Neural progenitor cell (in vitro differentiated cells): ENCODE results near the gene PAQR3. TPM values are rescaled to one million over a fixed set of nuclear protein-coding genes. Genes with fewer than 3 reads are reported as not detected.

Source experiments
- DNase-seq: peaks from one replicate; pipeline ENCODE4 v3.0.0-alpha.2; 2016; ENCODE audit warnings: low spot score
- H2AFZ ChIP-seq: fragments of 200-600 bp; sonication (generic); replicated peaks from 2 replicates; pipeline ENCODE4 v1.6.1; 2016; ENCODE audit warnings: antibody characterized with exemption
- H3F3A ChIP-seq: fragments of 200-600 bp; sonication (generic); 2 replicates; pipeline ENCODE4 v1.6.1; 2016; ENCODE audit warnings: antibody characterized with exemption, low read depth
- H3K27ac ChIP-seq: fragments of 200-600 bp; sonication (generic); 2 replicates; pipeline ENCODE4 v1.5.1; 2016; ENCODE audit warnings: mild to moderate bottlenecking
- H3K27me3 ChIP-seq: fragments of 200-600 bp; sonication (generic); 2 replicates; pipeline ENCODE4 v1.6.1; 2016; ENCODE audit warnings: mild to moderate bottlenecking, moderate library complexity
- H3K36me3 ChIP-seq: fragments of 200-600 bp; sonication (generic); 2 replicates; pipeline ENCODE4 v1.5.1; 2016
- H3K4me1 ChIP-seq: fragments of 200-600 bp; sonication (generic); 2 replicates; pipeline ENCODE4 v1.6.1; 2016; ENCODE audit warnings: mixed run types
- H3K4me2 ChIP-seq: fragments of 200-600 bp; sonication (generic); 2 replicates; pipeline ENCODE4 v1.6.1; 2016
- H3K4me3 ChIP-seq: fragments of 200-600 bp; sonication (generic); 2 replicates; pipeline ENCODE4 v1.5.1; 2016
- H3K79me2 ChIP-seq: fragments of 200-600 bp; sonication (generic); 2 replicates; pipeline ENCODE4 v1.6.1; 2016; ENCODE audit warnings: low read depth
- H3K9ac ChIP-seq: fragments of 200-600 bp; sonication (generic); 2 replicates; pipeline ENCODE4 v1.6.1; 2016
- H3K9me3 ChIP-seq: fragments of 200-600 bp; sonication (generic); 2 replicates; pipeline ENCODE4 v1.5.1; 2016; ENCODE audit warnings: low read depth
- H4K20me1 ChIP-seq: fragments of 200-600 bp; sonication (generic); 2 replicates; pipeline ENCODE4 v1.6.1; 2016; ENCODE audit warnings: low read depth
- H3K27ac Mint-ChIP-seq: 3 replicates; pipeline ENCODE4 v1.8.0; 2021; ENCODE audit warnings: mixed read lengths
- H3K27me3 Mint-ChIP-seq: 2 replicates; pipeline ENCODE4 v1.8.0; 2022; ENCODE audit warnings: low read depth, mild to moderate bottlenecking, inconsistent platforms, moderate library complexity, mixed read lengths; ENCODE audit not compliant: insufficient read depth
- H3K36me3 Mint-ChIP-seq: 3 replicates; pipeline ENCODE4 v1.8.0; 2021; ENCODE audit warnings: mixed read lengths
- H3K4me1 Mint-ChIP-seq: 3 replicates; pipeline ENCODE4 v1.8.0; 2021; ENCODE audit warnings: mixed read lengths
- H3K4me3 Mint-ChIP-seq: 3 replicates; pipeline ENCODE4 v1.8.0; 2021; ENCODE audit warnings: mild to moderate bottlenecking, moderate library complexity, mixed read lengths
- H3K9me3 Mint-ChIP-seq: 3 replicates; pipeline ENCODE4 v1.8.0; 2020; ENCODE audit warnings: mixed read lengths
- CTCF ChIP-seq: fragments of 200-600 bp; sonication (generic); IDR thresholded peaks from 2 replicates; pipeline ENCODE4 v1.5.1; 2017; ENCODE audit warnings: antibody characterized with exemption, mild to moderate bottlenecking
- EZH2 ChIP-seq: fragments of 200-600 bp; sonication (generic); IDR thresholded peaks from 2 replicates; pipeline ENCODE4 v1.6.1; 2017; ENCODE audit warnings: antibody characterized with exemption, mild to moderate bottlenecking, moderate library complexity
- EZH2phosphoT487 ChIP-seq: fragments of 200-600 bp; sonication (generic); IDR thresholded peaks from 2 replicates; pipeline ENCODE4 v1.6.1; 2017; ENCODE audit warnings: antibody characterized with exemption
- total RNA-seq: library from RNA; depleted of rRNA; stranded (reverse); fragments of >200 nt; gene quantifications from 2 replicates; pipeline ENCODE4 v1.2.3, GENCODE V29; 2015; ENCODE audit warnings: low replicate concordance

Gene PAQR3
- total RNA-seq: 59.4 and 80.8 TPM in 2 replicates

- peaks cover 5% of the 10 kb centered on the region for H3K36me3 Mint-ChIP-seq
- H3K27ac Mint-ChIP-seq: peak within 1 kb of the TSS; percentile 72
- TF ChIP-seq EZH2phosphoT487: peak; percentile 23
- no peak for TF ChIP-seq EZH2
- no peak for TF ChIP-seq CTCF
- Histone ChIP-seq H3K9ac (peak within 1 kb of the TSS; percentile 72), H4K20me1 (peaks cover 20% of the 10 kb centered on the region), H3K4me1 (peaks cover 25% of the 10 kb centered on the region), H3F3A (peaks cover 4% of the 10 kb centered on the region), H3K9me3 (no peaks in the 10 kb centered on the region), H3K4me3 (peak within 1 kb of the TSS; percentile 79), H3K4me2 (peak within 1 kb of the TSS; percentile 98), H3K27ac (no peak within 1 kb of the TSS), H3K27me3 (peaks cover 11% of the 10 kb centered on the region), H3K79me2 (peaks cover 43% of the 10 kb centered on the region), H3K36me3 (peaks cover 3% of the 10 kb centered on the region), H2AFZ (peak within 1 kb of the TSS; percentile 96)
- no peaks in the 10 kb centered on the region for H3K9me3 Mint-ChIP-seq
- peak within 1 kb of the TSS; percentile 98 for H3K4me3 Mint-ChIP-seq
- H3K4me1 Mint-ChIP-seq: peaks cover 18% of the 10 kb centered on the region
- peaks cover 3% of the 10 kb centered on the region for H3K27me3 Mint-ChIP-seq
- peak; percentile 95 for DNase-seq
Observed at GRCh38 chr4:78938868-78939666, at the start of gene PAQR3. Gene PAQR3 (minus strand): TSS chr4:78939438. CDS start chr4:78939224, 214 bp downstream.

- no peak overlapping the region for H3K27ac ChIP-seq
- no peaks in the 10 kb centered on the region for H3K4me1 ChIP-seq
- H3K36me3 ChIP-seq: no peaks in the 10 kb centered on the region
- no peak overlapping the region for H3K9ac ChIP-seq
- H3K27me3 ChIP-seq: no peaks in the 10 kb centered on the region
- H3F3A ChIP-seq: no peaks in the 10 kb centered on the region
- H3K4me3 Mint-ChIP-seq: no peak overlapping the region
- TF ChIP-seq EZH2 (no peak), CTCF (no peak), EZH2phosphoT487 (no peak)
- peaks cover 3% of the 10 kb centered on the region for H3K27me3 Mint-ChIP-seq
- H2AFZ ChIP-seq: no peak overlapping the region
- no peak overlapping the region for H3K4me3 ChIP-seq
- H3K9me3 ChIP-seq: no peaks in the 10 kb centered on the region
- H3K79me2 ChIP-seq: no peaks in the 10 kb centered on the region
- no peaks in the 10 kb centered on the region for H3K9me3 Mint-ChIP-seq
- DNase-seq: no peak
- H3K27ac Mint-ChIP-seq: no peak overlapping the region
- no peak overlapping the region for H3K4me2 ChIP-seq
- H3K4me1 Mint-ChIP-seq: peaks cover 24% of the 10 kb centered on the region
- H3K36me3 Mint-ChIP-seq: no peaks in the 10 kb centered on the region
- no peaks in the 10 kb centered on the region for H4K20me1 ChIP-seq
Observed at GRCh38 chr4:78987683-78988082, 48.4 kb upstream of the PAQR3 start.

- Histone ChIP-seq H2AFZ (no peak overlapping the region), H3F3A (no peaks in the 10 kb centered on the region), H4K20me1 (no peaks in the 10 kb centered on the region), H3K36me3 (no peaks in the 10 kb centered on the region), H3K79me2 (no peaks in the 10 kb centered on the region), H3K4me1 (no peaks in the 10 kb centered on the region), H3K4me3 (no peak overlapping the region), H3K9ac (no peak overlapping the region), H3K27me3 (no peaks in the 10 kb centered on the region), H3K9me3 (no peaks in the 10 kb centered on the region), H3K4me2 (no peak overlapping the region), H3K27ac (no peak overlapping the region)
- Mint-ChIP-seq H3K9me3 (peaks cover 7% of the 10 kb centered on the region), H3K27ac (no peak overlapping the region), H3K27me3 (no peaks in the 10 kb centered on the region), H3K4me3 (no peak overlapping the region), H3K36me3 (no peaks in the 10 kb centered on the region), H3K4me1 (peaks cover 8% of the 10 kb centered on the region)
- TF ChIP-seq CTCF: no peak
- TF ChIP-seq EZH2phosphoT487: no peak
- no peak for TF ChIP-seq EZH2
- DNase-seq: no peak
Observed at GRCh38 chr4:78984593-78984992, 45.4 kb upstream of the PAQR3 start.
